ENCODE measurements around the gene COL11A1. TPM values are rescaled to one million over a fixed set of nuclear protein-coding genes. Genes with fewer than 3 reads are reported as not detected.
A peak's percentile ranks its signal among the peaks of the same experiment; 100 is the strongest.
"Not testable (repeated sequence)": the region's sequence is repeated elsewhere in the genome, so short reads cannot be mapped to it uniquely, and the experiment has no call there.

The COL11A1 gene
- not detected for polyA plus RNA-seq (ENCODE audit: low read depth in 6 of 6)

DNA sequence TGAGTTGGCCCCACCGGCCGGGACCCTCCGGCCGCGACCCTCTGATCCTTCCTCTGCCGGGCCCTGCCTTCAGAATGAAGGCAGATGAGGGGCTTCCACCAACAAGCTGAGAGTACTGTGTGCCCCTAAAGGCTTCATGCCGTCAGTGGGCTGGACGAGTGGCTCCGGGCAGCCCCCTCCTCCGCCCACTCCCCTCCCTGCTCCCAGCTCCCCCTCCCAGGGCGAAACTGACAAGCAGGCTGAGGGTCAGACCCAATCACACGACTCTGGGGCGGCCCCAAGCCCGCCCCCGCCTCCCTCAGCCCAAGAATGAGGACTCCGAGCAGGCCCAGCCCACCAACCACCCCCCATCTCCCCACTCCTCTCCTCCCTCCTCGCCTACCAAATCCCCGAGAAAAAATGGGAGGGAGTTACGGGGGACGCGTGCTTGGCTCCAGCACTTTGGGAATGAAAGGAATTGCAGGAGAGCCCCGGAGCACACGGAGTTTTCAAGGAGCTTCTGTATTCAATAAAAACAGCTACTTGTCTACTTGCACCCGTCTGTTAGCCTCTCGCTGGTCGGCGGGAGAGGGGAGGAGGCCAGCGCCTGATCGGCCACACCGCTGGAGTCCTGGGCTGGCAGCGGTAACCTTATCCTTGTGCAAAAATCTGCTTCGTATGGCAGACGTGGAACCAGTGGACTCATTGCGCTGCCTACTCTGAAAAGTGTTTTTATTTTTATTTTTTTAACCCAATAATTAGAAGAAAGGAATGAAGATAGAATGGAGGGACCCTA lies at the start of gene COL11A1:
Gene COL11A1, minus strand, starts transcription at position 147 of the 775 bp plus-strand sequence. CDS start 344 bp downstream, outside the sequence.
- peaks cover 11 to 16% (median 13%) of the 10 kb centered on the region in 3 donors for H3K4me1 Mint-ChIP-seq
- H3K4me3 Mint-ChIP-seq = peak within 1 kb of the TSS in 5 of 8 donors; percentile 16 to 42 (median 24)
- H3K27ac Mint-ChIP-seq = no peak within 1 kb of the TSS
- ATAC-seq (ENCODE audit: low read depth in 2 of 2) (no peak), DNase-seq (no peak)
- H3K9me3 Mint-ChIP-seq = peaks cover 0 to 5% (median 0%) of the 10 kb centered on the region in 7 donors
- peaks cover 0 to 8% of the 10 kb centered on the region in 2 donors for H3K36me3 Mint-ChIP-seq
- H3K27me3 Mint-ChIP-seq = peaks cover 29 to 33% (median 31%) of the 10 kb centered on the region in 3 donors

DNA sequence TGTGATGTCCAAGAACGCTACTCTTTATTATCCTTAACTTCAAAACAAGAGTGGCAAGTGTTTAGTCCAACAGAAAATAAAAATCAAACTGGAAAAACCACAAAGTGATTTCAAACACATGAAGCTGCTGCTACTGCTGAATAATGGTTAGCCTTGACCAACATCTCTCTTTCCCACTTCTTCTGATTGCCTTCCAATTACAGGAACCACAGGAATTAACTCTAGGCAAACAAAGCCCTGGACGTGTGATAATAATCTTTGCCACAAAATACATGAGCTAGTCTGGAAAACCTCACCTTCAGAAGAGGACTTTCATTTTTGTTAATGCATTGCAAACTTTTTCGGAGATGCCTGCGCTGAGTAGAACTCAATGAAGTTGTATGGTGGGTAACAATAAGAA lies 48.6 kb upstream of the COL11A1 start:
- DNase-seq = no peak
- peaks cover 0 to 4% (median 1%) of the 10 kb centered on the region in 7 donors for H3K9me3 Mint-ChIP-seq

DNA sequence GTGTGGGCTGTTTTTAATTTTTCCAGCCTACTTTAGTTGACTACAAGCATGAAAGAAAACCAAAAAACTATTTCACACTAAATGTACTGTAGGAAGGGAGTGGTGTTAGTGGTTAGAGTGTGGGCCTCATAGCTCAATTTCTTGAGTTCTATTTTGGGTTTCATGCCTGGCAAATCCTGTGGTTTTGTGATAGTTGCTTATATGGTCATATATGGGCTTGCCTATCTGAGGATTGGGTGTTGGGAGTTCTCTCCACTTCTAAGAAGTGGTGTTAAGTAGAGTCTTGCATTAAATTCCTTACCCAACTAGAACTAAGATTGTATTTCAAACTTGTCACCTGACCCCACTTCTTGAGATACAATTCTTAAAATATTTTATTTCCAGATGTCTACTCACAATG lies 37.8 kb upstream of the COL11A1 start:
- no peak for DNase-seq
- H3K4me3 Mint-ChIP-seq = no peak overlapping the region
- no peak overlapping the region for H3K27ac Mint-ChIP-seq
- H3K36me3 Mint-ChIP-seq = no peaks in the 10 kb centered on the region
- no peaks in the 10 kb centered on the region for H3K4me1 Mint-ChIP-seq
- peaks cover 0 to 5% (median 0%) of the 10 kb centered on the region in 7 donors for H3K9me3 Mint-ChIP-seq
- ATAC-seq (ENCODE audit: low read depth in 2 of 2) = no peak
- H3K27me3 Mint-ChIP-seq = no peaks in the 10 kb centered on the region

More for the DNA sequence above, 48.6 kb upstream of the COL11A1 start:
- Mint-ChIP-seq H3K36me3 (no peaks in the 10 kb centered on the region), H3K27me3 (no peaks in the 10 kb centered on the region), H3K27ac (no peak overlapping the region), H3K4me3 (no peak overlapping the region), H3K4me1 (no peaks in the 10 kb centered on the region)
- ATAC-seq (ENCODE audit: low read depth in 2 of 2) = no peak

DNA sequence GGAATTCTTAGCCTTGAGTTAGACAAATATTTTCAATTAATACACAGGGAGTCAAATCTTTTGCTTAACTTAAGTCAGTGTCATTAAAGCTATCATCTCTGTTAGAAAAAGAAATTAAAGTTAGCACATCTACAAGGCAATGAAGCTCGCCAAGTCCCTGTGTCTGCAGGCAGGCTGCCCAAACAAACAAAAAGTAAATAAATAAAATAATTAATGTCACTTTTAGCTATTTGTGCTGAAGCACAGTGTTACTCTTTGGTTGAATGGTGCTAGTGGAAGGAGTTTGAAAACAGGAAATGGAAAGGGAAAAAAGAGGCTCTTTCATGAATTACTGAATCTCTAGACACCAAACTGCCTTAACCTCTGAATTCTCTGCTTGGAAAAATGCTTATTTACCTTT lies 37.1 kb upstream of the COL11A1 start:
- Mint-ChIP-seq H3K4me1 (no peaks in the 10 kb centered on the region), H3K36me3 (no peaks in the 10 kb centered on the region), H3K27ac (no peak overlapping the region), H3K4me3 (no peak overlapping the region), H3K27me3 (no peaks in the 10 kb centered on the region), H3K9me3 (peaks cover 0 to 5% (median 0%) of the 10 kb centered on the region in 7 donors)
- no peak for ATAC-seq (ENCODE audit: low read depth in 2 of 2)
- DNase-seq = no peak

DNA sequence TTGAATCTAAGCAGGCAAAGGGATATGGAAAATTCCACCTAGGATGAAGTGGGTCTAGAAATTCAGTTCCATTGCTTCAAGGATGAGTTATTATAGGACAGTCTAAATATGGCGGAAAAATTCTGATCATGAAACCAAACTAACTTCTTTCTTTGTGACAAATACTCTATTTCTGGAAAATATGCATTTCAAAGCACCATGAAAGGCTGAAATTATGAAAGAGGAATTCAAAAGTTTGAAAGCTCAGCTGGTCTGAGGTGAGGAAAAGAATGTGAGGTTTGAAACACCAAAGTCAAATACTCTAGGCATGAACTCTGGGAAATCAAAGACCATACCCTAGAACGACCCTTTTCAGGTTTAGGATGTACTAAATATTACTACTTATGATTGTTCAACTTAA lies 36.4 kb upstream of the COL11A1 start:
- DNase-seq (no peak), ATAC-seq (ENCODE audit: low read depth in 2 of 2) (no peak)
- Mint-ChIP-seq H3K9me3 (peaks cover 0 to 5% (median 0%) of the 10 kb centered on the region in 7 donors), H3K4me1 (no peaks in the 10 kb centered on the region), H3K4me3 (no peak overlapping the region), H3K36me3 (no peaks in the 10 kb centered on the region), H3K27me3 (no peaks in the 10 kb centered on the region), H3K27ac (no peak overlapping the region)

DNA sequence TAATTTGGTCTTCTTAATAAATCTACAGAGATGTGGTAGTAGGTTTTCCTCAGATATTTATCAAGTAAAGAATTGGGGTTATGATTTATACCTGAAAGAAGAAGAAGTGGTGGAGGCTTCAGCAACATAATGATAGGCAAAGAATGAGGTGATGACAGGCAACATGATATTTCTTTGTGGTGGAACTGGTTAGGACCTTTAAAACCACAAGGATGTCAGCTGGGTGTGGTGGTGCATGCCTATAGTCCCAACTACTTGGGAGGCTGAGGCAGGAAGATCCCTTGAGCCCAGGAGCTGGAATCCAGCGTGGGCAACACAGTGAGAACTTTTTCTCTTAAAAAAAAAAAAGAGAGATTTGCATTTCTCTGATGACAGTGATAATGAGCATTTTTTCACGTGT lies 34.1 kb upstream of the COL11A1 start:
- Mint-ChIP-seq H3K4me1 (no peaks in the 10 kb centered on the region), H3K27me3 (no peaks in the 10 kb centered on the region), H3K36me3 (no peaks in the 10 kb centered on the region), H3K4me3 (no peak overlapping the region), H3K9me3 (peaks cover 0 to 5% (median 1%) of the 10 kb centered on the region in 7 donors), H3K27ac (peak overlapping the region in 1 of 6 donors; percentile 2)
- no peak for DNase-seq
- ATAC-seq (ENCODE audit: low read depth in 2 of 2) = no peak

DNA sequence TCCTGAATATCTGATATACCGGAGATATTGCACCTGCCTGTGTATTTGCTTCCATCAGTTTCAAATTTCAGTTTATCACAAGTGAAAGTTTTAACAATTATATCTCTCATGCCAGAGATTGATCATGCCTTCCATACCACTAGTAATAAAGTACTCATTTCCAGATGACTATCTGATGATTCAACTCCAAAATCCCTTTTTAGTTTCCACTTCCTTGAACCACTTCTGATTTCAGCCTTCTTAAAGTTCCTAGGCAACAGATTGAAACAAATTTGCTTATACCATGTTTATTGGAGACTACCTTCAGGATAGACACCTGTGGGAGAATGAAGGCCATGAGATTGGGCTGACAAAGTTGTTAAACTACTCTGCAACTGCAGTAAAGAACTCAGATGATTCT lies 21.5 kb upstream of the COL11A1 start:
- Mint-ChIP-seq H3K4me1 (no peaks in the 10 kb centered on the region), H3K36me3 (no peaks in the 10 kb centered on the region), H3K27me3 (no peaks in the 10 kb centered on the region), H3K4me3 (no peak overlapping the region), H3K27ac (no peak overlapping the region), H3K9me3 (peaks cover 0 to 15% (median 3%) of the 10 kb centered on the region in 7 donors)
- ATAC-seq (ENCODE audit: low read depth in 2 of 2) (no peak), DNase-seq (no peak)

DNA sequence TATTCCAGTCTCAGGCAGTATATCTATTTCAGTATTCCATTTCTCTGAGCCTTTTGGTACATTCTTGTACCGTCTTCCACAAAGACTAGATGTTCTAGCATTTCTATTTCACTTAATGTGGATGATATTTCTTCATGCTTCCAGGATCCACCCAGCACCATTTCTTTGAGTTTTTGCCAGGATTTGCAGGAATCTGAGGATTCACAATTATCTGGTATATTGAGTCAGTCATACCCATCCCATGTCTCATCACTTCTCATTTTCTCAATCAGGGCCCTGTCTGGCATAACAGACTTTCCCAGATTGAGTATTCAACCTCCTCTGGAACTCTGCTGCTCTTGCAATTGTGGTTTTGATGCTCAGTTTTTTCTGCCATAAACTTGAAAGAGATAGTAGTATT lies 20.9 kb upstream of the COL11A1 start:
- Mint-ChIP-seq H3K9me3 (peaks cover 0 to 10% (median 0%) of the 10 kb centered on the region in 7 donors), H3K27me3 (no peaks in the 10 kb centered on the region), H3K4me3 (no peak overlapping the region), H3K4me1 (no peaks in the 10 kb centered on the region), H3K36me3 (no peaks in the 10 kb centered on the region), H3K27ac (no peak overlapping the region)
- DNase-seq (no peak), ATAC-seq (ENCODE audit: low read depth in 2 of 2) (no peak)

DNA sequence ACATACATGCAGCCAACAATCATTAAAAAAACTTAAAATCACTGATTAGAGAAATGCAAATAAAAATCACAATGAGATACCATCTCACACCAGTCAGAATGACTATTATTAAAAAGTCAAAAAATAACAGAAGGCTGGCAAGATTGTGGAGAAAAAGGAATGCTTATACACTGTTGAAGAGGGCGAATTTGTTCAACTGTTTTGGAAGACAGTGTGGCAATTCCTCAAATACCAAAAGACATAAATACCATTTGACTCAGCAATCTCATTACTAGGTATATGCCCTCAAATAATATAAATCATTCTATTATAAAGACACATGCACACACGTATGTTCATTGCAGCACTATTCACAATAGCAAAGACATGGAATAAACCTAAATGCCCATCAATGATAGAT lies 19.9 kb upstream of the COL11A1 start:
- H3K27ac Mint-ChIP-seq; DNase-seq; H3K4me3 Mint-ChIP-seq; H3K9me3 Mint-ChIP-seq; ATAC-seq (ENCODE audit: low read depth in 2 of 2); H3K4me1 Mint-ChIP-seq; H3K27me3 Mint-ChIP-seq; H3K36me3 Mint-ChIP-seq: not testable (repeated sequence)

DNA sequence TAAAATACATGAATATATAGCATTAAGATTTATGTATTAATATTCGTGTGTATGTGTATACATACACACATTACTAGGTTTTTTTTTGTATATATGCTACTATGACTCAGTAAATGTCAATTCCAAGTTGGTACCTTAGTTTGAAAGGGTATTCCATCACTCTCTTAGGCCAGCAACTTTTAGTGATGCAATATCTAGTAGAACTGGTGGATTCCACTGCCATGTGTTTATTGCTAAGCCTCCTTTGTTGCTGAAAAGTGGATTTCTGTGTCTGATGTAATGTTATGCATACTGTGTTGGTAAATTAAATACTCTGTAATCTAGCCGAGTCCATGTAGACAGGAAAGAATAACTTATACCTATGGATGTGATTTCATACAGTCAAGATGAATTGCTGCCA lies 16.9 kb upstream of the COL11A1 start:
- no peaks in the 10 kb centered on the region for H3K36me3 Mint-ChIP-seq
- H3K4me3 Mint-ChIP-seq = no peak overlapping the region
- no peaks in the 10 kb centered on the region for H3K4me1 Mint-ChIP-seq
- ATAC-seq (ENCODE audit: low read depth in 2 of 2) = no peak
- no peak for DNase-seq
- no peaks in the 10 kb centered on the region for H3K27me3 Mint-ChIP-seq
- no peak overlapping the region for H3K27ac Mint-ChIP-seq
- H3K9me3 Mint-ChIP-seq = peaks cover 0 to 6% (median 3%) of the 10 kb centered on the region in 7 donors

DNA sequence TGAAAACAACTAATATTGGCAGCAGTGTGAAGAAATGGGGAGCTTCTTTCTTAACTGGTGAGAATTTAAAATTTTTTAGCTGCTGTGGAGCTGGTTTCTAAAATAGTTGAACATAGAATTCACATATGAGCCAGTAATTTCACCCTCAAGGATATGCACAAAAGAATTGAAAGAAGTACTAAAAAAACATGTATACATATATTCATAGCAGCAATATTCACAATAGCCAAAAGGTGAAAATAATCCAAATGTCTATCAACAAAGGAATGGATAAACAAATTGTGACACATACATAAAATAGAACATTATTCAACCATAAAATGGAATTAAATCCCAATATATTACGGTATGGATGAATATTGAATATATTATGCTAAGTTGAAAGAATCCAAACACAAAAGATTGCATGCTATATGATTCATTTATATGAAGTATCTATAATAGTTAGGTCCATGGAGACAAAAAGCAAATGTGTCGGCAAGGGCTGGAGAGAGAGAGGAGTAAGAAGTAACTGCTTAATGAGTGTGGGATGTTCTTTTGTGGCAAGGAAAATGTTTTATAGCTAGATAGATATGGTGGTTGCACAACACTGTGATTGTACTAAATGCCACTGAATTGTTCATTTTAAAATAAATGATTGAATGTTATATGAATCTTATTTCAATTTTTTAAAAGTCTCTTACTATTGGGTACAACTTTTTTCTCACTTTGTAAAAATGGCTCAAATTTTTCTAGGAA lies 14.8 kb upstream of the COL11A1 start:
- H3K36me3 Mint-ChIP-seq = no peaks in the 10 kb centered on the region
- H3K4me3 Mint-ChIP-seq = no peak overlapping the region
- peaks cover 0 to 6% (median 3%) of the 10 kb centered on the region in 7 donors for H3K9me3 Mint-ChIP-seq
- no peak overlapping the region for H3K27ac Mint-ChIP-seq
- no peaks in the 10 kb centered on the region for H3K4me1 Mint-ChIP-seq
- no peaks in the 10 kb centered on the region for H3K27me3 Mint-ChIP-seq
- DNase-seq (no peak), ATAC-seq (ENCODE audit: low read depth in 2 of 2) (no peak)

DNA sequence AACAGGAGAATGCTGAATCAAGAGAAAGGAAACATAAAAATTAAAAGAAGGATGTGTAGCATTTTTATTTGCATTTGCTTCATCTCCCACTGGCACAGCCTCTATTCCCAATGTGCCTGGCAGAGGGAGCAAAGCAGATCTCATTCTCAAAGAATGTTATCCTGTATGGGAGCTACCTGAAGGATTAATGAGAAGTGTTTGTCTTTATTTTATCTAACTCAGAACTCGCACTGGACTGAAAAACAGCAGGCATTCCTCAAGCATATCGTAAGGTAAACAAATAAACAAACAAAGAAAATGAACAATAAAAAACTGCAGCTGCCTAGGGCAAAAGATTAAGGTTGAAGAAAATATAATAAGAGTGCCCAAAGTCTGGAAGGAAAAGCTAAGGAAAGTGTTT lies 12.7 kb upstream of the COL11A1 start:
- no peaks in the 10 kb centered on the region for H3K4me1 Mint-ChIP-seq
- H3K27ac Mint-ChIP-seq = no peak overlapping the region
- no peak for ATAC-seq (ENCODE audit: low read depth in 2 of 2)
- DNase-seq = no peak
- H3K9me3 Mint-ChIP-seq = peaks cover 0 to 12% (median 1%) of the 10 kb centered on the region in 7 donors
- no peaks in the 10 kb centered on the region for H3K36me3 Mint-ChIP-seq
- no peak overlapping the region for H3K4me3 Mint-ChIP-seq
- H3K27me3 Mint-ChIP-seq = no peaks in the 10 kb centered on the region

DNA sequence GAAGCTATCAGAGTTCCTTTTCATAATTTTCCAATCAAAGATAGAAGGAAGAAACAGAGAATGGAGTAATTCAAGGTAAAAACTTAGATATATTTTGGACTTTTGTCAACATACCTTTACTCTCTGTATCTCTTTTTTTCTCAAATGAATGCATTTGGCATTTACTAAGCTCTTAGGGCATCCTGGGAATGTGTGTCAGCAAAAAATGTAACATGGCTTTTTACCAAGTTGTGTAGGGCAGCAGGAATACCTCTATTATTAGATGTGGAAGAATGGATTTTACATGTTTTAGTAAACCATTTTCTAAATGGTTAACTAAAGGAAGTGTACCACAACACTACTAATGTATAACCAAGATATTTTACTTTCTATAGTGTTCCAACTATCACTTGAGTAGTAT lies 4.2 kb upstream of the COL11A1 start:
- peaks cover 17 to 24% (median 19%) of the 10 kb centered on the region in 3 donors for H3K27me3 Mint-ChIP-seq
- H3K4me1 Mint-ChIP-seq = peaks cover 3 to 5% (median 5%) of the 10 kb centered on the region in 3 donors
- no peak overlapping the region for H3K27ac Mint-ChIP-seq
- peaks cover 0 to 4% of the 10 kb centered on the region in 2 donors for H3K36me3 Mint-ChIP-seq
- ATAC-seq (ENCODE audit: low read depth in 2 of 2) (no peak), DNase-seq (no peak)
- peaks cover 0 to 7% (median 0%) of the 10 kb centered on the region in 7 donors for H3K9me3 Mint-ChIP-seq
- H3K4me3 Mint-ChIP-seq = no peak overlapping the region

DNA sequence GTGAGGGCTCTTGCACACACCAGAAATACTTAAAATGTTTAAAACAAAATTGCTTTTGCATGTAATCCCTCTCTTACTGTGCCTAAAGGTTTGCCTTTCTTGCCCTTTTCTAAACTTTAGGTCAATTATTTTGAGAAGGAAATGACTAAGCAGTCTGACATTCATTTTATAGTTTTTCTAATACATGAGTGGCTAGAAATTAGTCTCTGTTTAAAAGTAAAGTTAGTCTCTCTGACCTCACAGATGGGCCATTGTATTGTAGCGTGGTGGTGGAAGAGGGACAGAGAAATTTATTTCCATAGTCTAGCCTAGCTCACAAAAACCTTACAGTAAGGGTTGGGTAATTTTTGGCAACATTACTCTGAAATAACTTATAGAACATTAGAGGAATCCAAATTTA lies 3.6 kb upstream of the COL11A1 start:
- peaks cover 0 to 5% (median 0%) of the 10 kb centered on the region in 7 donors for H3K9me3 Mint-ChIP-seq

More for the DNA sequence above, 3.6 kb upstream of the COL11A1 start:
- no peak overlapping the region for H3K4me3 Mint-ChIP-seq
- peaks cover 21 to 28% (median 25%) of the 10 kb centered on the region in 3 donors for H3K27me3 Mint-ChIP-seq
- H3K36me3 Mint-ChIP-seq = peaks cover 0 to 8% of the 10 kb centered on the region in 2 donors
- DNase-seq (no peak), ATAC-seq (ENCODE audit: low read depth in 2 of 2) (no peak)
- peaks cover 7 to 9% (median 8%) of the 10 kb centered on the region in 3 donors for H3K4me1 Mint-ChIP-seq
- H3K27ac Mint-ChIP-seq = no peak overlapping the region
